ENCODE results near the gene INPP5E.

The INPP5E gene

GRCh38 chr9:136455043-136456002, 15.7 kb upstream of the INPP5E start:
- no peak for DNase-seq (ENCODE audit: low read depth)
- no peak for TF ChIP-seq CTCF (IDR thresholded peaks at IDR 0.05; ENCODE audit: control insufficient read depth, insufficient read depth, low read depth, low read length, missing control alignments)

GRCh38 chr9:136454026-136454796, 14.6 kb upstream of the INPP5E start:
- TF ChIP-seq CTCF (IDR thresholded peaks at IDR 0.05; ENCODE audit: control insufficient read depth, insufficient read depth, low read depth, low read length, missing control alignments): no peak
- DNase-seq (ENCODE audit: low read depth): no peak
- H3K4me3 ChIP-seq (ENCODE audit: control insufficient read depth, low read depth, low read length): no peak overlapping the region

More at GRCh38 chr9:136455043-136456002, 15.7 kb upstream of the INPP5E start:
- H3K4me3 ChIP-seq (ENCODE audit: control insufficient read depth, low read depth, low read length): no peak overlapping the region

- no peak for DNase-seq (ENCODE audit: low read depth)
- TF ChIP-seq CTCF (IDR thresholded peaks at IDR 0.05; ENCODE audit: control insufficient read depth, insufficient read depth, low read depth, low read length, missing control alignments): no peak
- H3K4me3 ChIP-seq (ENCODE audit: control insufficient read depth, low read depth, low read length): no peak overlapping the region
Measured at GRCh38 chr9:136453326-136453725, 13.7 kb upstream of the INPP5E start.

GRCh38 chr9:136451221-136451877, 11.7 kb upstream of the INPP5E start:
- no peak for TF ChIP-seq CTCF (IDR thresholded peaks at IDR 0.05; ENCODE audit: control insufficient read depth, insufficient read depth, low read depth, low read length, missing control alignments)
- no peak for DNase-seq (ENCODE audit: low read depth)
- H3K4me3 ChIP-seq (ENCODE audit: control insufficient read depth, low read depth, low read length): no peak overlapping the region

GRCh38 chr9:136448655-136449054, 9.0 kb upstream of the INPP5E start:
- DNase-seq (ENCODE audit: low read depth): no peak
- no peak for TF ChIP-seq CTCF (IDR thresholded peaks at IDR 0.05; ENCODE audit: control insufficient read depth, insufficient read depth, low read depth, low read length, missing control alignments)

GRCh38 chr9:136447173-136447778, 7.6 kb upstream of the INPP5E start:
- TF ChIP-seq CTCF (IDR thresholded peaks at IDR 0.05; ENCODE audit: control insufficient read depth, insufficient read depth, low read depth, low read length, missing control alignments): no peak
- no peak for DNase-seq (ENCODE audit: low read depth)
- no peak overlapping the region for H3K4me3 ChIP-seq (ENCODE audit: control insufficient read depth, low read depth, low read length)

More at GRCh38 chr9:136448655-136449054, 9.0 kb upstream of the INPP5E start:
- H3K4me3 ChIP-seq (ENCODE audit: control insufficient read depth, low read depth, low read length): no peak overlapping the region

Data from AG09309 (cell line).